Measurements from ENCODE around the gene MGAT5.

Gene MGAT5

DNA sequence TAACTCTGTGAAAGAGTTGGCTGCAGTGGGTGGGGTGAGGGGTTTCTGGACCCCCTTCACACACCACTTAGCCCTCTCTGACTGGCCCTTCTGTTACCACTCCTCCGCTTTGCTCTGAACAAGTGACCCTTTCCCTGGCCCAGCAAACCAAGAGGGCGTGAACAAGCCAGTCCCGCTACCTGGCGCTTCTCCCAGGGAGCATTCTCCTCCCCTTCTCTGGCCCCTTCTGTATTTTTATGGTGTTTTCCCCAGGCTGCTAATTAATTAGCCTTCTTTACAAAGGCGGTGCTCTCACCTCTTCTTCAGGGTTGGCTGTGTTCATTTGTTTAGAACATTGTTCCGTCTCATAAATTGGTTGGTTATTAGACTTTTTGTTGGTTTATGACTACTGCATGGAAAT lies 180.1 kb downstream of the MGAT5 start:
- Histone ChIP-seq H3K4me3 (ENCODE audit: low read length) (no peak overlapping the region), H3K27me3 (ENCODE audit: low read depth, low read length) (no peaks in the 10 kb centered on the region), H3K9me3 (ENCODE audit: insufficient read depth, low read length) (no peaks in the 10 kb centered on the region), H2AFZ (ENCODE audit: low read depth, low read length) (no peak overlapping the region), H3K9ac (ENCODE audit: low read length) (no peak overlapping the region), H3K27ac (ENCODE audit: low read length) (no peak overlapping the region), H3K4me2 (ENCODE audit: low read length) (no peak overlapping the region), H3K36me3 (replicated peaks; ENCODE audit: low read depth, low read length) (no peaks in the 10 kb centered on the region), H4K20me1 (ENCODE audit: insufficient read depth, low read length) (no peaks in the 10 kb centered on the region), H3K4me1 (ENCODE audit: low read length) (0 out of 2 replicates have a peak, but pooled peaks cover 2% of the 10 kb centered on the region), H3K79me2 (ENCODE audit: low read length) (no peaks in the 10 kb centered on the region)
- no peak for TF ChIP-seq EZH2phosphoT487 (IDR thresholded peaks at IDR 0.05; ENCODE audit: low read depth)
- TF ChIP-seq, protein P1, sequence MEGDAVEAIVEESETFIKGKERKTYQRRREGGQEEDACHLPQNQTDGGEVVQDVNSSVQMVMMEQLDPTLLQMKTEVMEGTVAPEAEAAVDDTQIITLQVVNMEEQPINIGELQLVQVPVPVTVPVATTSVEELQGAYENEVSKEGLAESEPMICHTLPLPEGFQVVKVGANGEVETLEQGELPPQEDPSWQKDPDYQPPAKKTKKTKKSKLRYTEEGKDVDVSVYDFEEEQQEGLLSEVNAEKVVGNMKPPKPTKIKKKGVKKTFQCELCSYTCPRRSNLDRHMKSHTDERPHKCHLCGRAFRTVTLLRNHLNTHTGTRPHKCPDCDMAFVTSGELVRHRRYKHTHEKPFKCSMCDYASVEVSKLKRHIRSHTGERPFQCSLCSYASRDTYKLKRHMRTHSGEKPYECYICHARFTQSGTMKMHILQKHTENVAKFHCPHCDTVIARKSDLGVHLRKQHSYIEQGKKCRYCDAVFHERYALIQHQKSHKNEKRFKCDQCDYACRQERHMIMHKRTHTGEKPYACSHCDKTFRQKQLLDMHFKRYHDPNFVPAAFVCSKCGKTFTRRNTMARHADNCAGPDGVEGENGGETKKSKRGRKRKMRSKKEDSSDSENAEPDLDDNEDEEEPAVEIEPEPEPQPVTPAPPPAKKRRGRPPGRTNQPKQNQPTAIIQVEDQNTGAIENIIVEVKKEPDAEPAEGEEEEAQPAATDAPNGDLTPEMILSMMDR (IDR thresholded peaks at IDR 0.05; ENCODE audit: low read depth, low read length): no peak

DNA sequence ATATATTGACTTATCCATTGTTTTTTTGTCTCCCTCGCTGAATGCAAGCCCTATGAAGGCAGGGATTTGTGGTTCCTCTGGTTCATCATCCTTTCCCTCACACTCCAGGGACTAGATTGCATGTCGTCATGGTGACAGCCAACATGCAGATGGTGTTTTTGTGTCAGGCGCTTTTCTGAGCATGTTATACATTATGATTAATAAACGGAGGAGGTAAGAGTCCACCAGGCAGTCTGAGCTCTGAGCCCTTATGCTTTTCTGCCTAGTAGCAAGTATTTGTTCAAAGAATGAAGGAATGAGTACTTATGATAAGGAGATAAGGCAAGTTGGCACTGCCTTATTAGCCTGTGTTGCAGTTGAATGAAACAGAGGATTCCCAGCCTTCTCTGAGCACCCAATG lies 181.6 kb downstream of the MGAT5 start:
- Histone ChIP-seq H3K27ac (ENCODE audit: low read length) (no peak overlapping the region), H3K79me2 (ENCODE audit: low read length) (no peaks in the 10 kb centered on the region), H3K27me3 (ENCODE audit: low read depth, low read length) (no peaks in the 10 kb centered on the region), H2AFZ (ENCODE audit: low read depth, low read length) (no peak overlapping the region), H3K4me2 (ENCODE audit: low read length) (no peak overlapping the region), H3K9me3 (ENCODE audit: insufficient read depth, low read length) (no peaks in the 10 kb centered on the region), H3K9ac (ENCODE audit: low read length) (no peak overlapping the region), H3K36me3 (replicated peaks; ENCODE audit: low read depth, low read length) (no peaks in the 10 kb centered on the region), H3K4me3 (ENCODE audit: low read length) (no peak overlapping the region), H4K20me1 (ENCODE audit: insufficient read depth, low read length) (no peaks in the 10 kb centered on the region), H3K4me1 (ENCODE audit: low read length) (0 out of 2 replicates have a peak, but pooled peaks cover 2% of the 10 kb centered on the region)
- no peak for TF ChIP-seq EZH2phosphoT487 (IDR thresholded peaks at IDR 0.05; ENCODE audit: low read depth)
- TF ChIP-seq, protein P1 (IDR thresholded peaks at IDR 0.05; ENCODE audit: low read depth, low read length): no peak

DNA sequence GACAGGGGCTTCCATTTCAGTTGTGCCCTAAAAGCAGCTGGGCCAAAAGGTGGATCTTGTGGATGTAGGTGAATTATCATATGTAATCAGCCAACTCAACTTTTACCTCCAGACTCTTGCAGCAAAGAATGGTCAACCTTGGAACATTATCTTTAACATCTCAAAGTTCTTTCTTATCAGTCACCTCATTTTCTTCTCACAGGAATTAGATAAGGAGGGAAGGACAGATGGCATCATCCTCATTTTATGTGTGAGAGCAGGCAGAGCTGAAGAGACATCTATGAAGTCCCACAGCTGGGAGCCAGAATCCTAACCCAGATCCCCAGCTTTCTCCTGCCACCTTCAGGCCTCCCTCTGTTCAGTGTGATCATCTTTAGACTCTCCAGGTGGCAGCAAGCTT lies 182.1 kb downstream of the MGAT5 start:
- H3K79me2 ChIP-seq (ENCODE audit: low read length): no peaks in the 10 kb centered on the region
- TF ChIP-seq, protein P1 (IDR thresholded peaks at IDR 0.05; ENCODE audit: low read depth, low read length): no peak
- no peak for TF ChIP-seq EZH2phosphoT487 (IDR thresholded peaks at IDR 0.05; ENCODE audit: low read depth)

DNA sequence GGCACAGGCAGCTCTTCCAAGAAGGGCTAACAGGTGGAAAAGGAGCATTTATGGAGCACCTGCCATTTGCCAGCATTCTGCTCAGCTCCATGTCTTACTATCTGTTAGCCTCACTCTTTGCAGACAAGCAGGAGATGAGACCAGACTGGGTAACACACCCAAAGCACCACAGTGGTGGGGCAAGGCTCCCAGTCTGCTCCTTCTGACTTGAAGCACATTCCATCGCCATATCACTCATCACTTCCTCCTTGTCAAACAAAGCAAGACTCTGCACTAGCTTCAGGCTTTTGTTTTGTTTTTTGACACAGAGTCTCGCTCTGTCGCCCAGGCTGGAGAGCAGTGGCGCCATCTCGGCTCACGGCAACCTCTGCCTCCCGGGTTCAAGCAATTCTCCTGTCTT lies 182.8 kb downstream of the MGAT5 start:
- H3K9me3 ChIP-seq (ENCODE audit: insufficient read depth, low read length): no peaks in the 10 kb centered on the region
- H2AFZ ChIP-seq (ENCODE audit: low read depth, low read length): no peak overlapping the region
- H3K4me3 ChIP-seq (ENCODE audit: low read length): no peak overlapping the region
- no peak overlapping the region for H3K9ac ChIP-seq (ENCODE audit: low read length)
- 0 out of 2 replicates have a peak, but pooled peaks cover 2% of the 10 kb centered on the region for H3K4me1 ChIP-seq (ENCODE audit: low read length)
- no peaks in the 10 kb centered on the region for H4K20me1 ChIP-seq (ENCODE audit: insufficient read depth, low read length)
- no peaks in the 10 kb centered on the region for H3K27me3 ChIP-seq (ENCODE audit: low read depth, low read length)
- H3K79me2 ChIP-seq (ENCODE audit: low read length): no peaks in the 10 kb centered on the region
- H3K27ac ChIP-seq (ENCODE audit: low read length): no peak overlapping the region
- H3K36me3 ChIP-seq (replicated peaks; ENCODE audit: low read depth, low read length): no peaks in the 10 kb centered on the region
- H3K4me2 ChIP-seq (ENCODE audit: low read length): no peak overlapping the region
- no peak for TF ChIP-seq EZH2phosphoT487 (IDR thresholded peaks at IDR 0.05; ENCODE audit: low read depth)
- TF ChIP-seq, protein P1 (IDR thresholded peaks at IDR 0.05; ENCODE audit: low read depth, low read length): no peak

More for the DNA sequence above, 182.1 kb downstream of the MGAT5 start:
- Histone ChIP-seq H3K9ac (ENCODE audit: low read length) (no peak overlapping the region), H3K4me1 (ENCODE audit: low read length) (0 out of 2 replicates have a peak, but pooled peaks cover 2% of the 10 kb centered on the region), H3K4me2 (ENCODE audit: low read length) (no peak overlapping the region), H3K36me3 (replicated peaks; ENCODE audit: low read depth, low read length) (no peaks in the 10 kb centered on the region), H4K20me1 (ENCODE audit: insufficient read depth, low read length) (no peaks in the 10 kb centered on the region), H3K27ac (ENCODE audit: low read length) (no peak overlapping the region), H2AFZ (ENCODE audit: low read depth, low read length) (no peak overlapping the region), H3K4me3 (ENCODE audit: low read length) (no peak overlapping the region), H3K9me3 (ENCODE audit: insufficient read depth, low read length) (no peaks in the 10 kb centered on the region), H3K27me3 (ENCODE audit: low read depth, low read length) (no peaks in the 10 kb centered on the region)

Data from OCI-LY3 (cell line).